Activated CD4-positive, alpha-beta memory T cell treated with anti-CD3 and anti-CD28 coated beads for 36 hours (primary cell): ENCODE results near the gene BNIP5. TPM values are rescaled to one million over a fixed set of nuclear protein-coding genes. Genes with fewer than 3 reads are reported as not detected.

Experiments used
- CTCF ChIA-PET: fragments of 350-600 bp; sonication (Branson Sonifier 250); formaldehyde crosslinking; loops from one replicate; lab custom pipeline; 2021; ENCODE audit warnings: antibody characterized with exemption, inconsistent platforms; lab: Charles Lee
- POLR2A ChIA-PET: fragments of 350-600 bp; sonication (Branson Sonifier 250); formaldehyde crosslinking; loops from one replicate; lab custom pipeline; 2021; ENCODE audit warnings: antibody characterized with exemption; lab: Charles Lee
- DNase-seq: peaks from one replicate; pipeline ENCODE4 v3.0.0-alpha.2; 2020
- H3K27ac Mint-ChIP-seq: one replicate; pipeline ENCODE4 v1.8.0; 2021; ENCODE audit warnings: mixed read lengths
- H3K27me3 Mint-ChIP-seq: one replicate; pipeline ENCODE4 v1.8.0; 2021; ENCODE audit warnings: mixed read lengths
- H3K36me3 Mint-ChIP-seq: one replicate; pipeline ENCODE4 v1.8.0; 2021; ENCODE audit warnings: mixed read lengths
- H3K4me1 Mint-ChIP-seq: one replicate; pipeline ENCODE4 v1.8.0; 2021; ENCODE audit warnings: low read depth, mixed read lengths
- H3K4me3 Mint-ChIP-seq: one replicate; pipeline ENCODE4 v1.8.0; 2021; ENCODE audit warnings: mild to moderate bottlenecking, mixed read lengths
- H3K9me3 Mint-ChIP-seq: one replicate; pipeline ENCODE4 v1.8.0; 2021; ENCODE audit warnings: mixed read lengths
- intact Hi-C: fragments of 100-400 bp; cut with micrococcal nuclease; formaldehyde crosslinking; loops from one replicate; pipeline ENCODE4 v1.15.1; 2023
- total RNA-seq, 2 experiments: library from RNA; stranded (reverse); gene quantifications; one replicate each; pipeline ENCODE4 v1.2.3, GENCODE V29; 2021

The BNIP5 gene
- total RNA-seq, 2 experiments from 2014 or later: not detected

GRCh38 chr6:36327919-36328236 lies 8.8 kb downstream of the BNIP5 start:
- Mint-ChIP-seq H3K4me3 (no peak overlapping the region), H3K4me1 (no peaks in the 10 kb centered on the region), H3K9me3 (no peaks in the 10 kb centered on the region), H3K36me3 (no peaks in the 10 kb centered on the region), H3K27me3 (peaks cover 4% of the 10 kb centered on the region), H3K27ac (no peak overlapping the region)
- CTCF ChIA-PET: interaction anchor here (5.7 kb wide), 1 partner anchor 13 kb away, joined by 32 read pairs; no protein-coding TSS in a partner anchor
- POLR2A ChIA-PET: no interaction called here
- DNase-seq: no peak
- intact Hi-C loops: no loop called here

- Mint-ChIP-seq H3K27ac (no peak overlapping the region), H3K9me3 (no peaks in the 10 kb centered on the region), H3K4me3 (no peak overlapping the region), H3K4me1 (no peaks in the 10 kb centered on the region), H3K36me3 (no peaks in the 10 kb centered on the region), H3K27me3 (peaks cover 3% of the 10 kb centered on the region)
- POLR2A ChIA-PET: no interaction called here
- CTCF ChIA-PET: interaction anchor here (2.3 to 5.7 kb wide), 2 partner anchors 13 to 25 kb away, joined by 11 to 32 read pairs; no protein-coding TSS in a partner anchor
- intact Hi-C loops: no loop called here
- DNase-seq: no peak
These were observed 9.3 kb downstream of the BNIP5 start for GRCh38 chr6:36327226-36327918.

- Mint-ChIP-seq H3K27me3 (no peaks in the 10 kb centered on the region), H3K4me1 (no peaks in the 10 kb centered on the region), H3K9me3 (no peaks in the 10 kb centered on the region), H3K4me3 (no peak overlapping the region), H3K27ac (no peak overlapping the region), H3K36me3 (no peaks in the 10 kb centered on the region)
- POLR2A ChIA-PET: no interaction called here
- intact Hi-C loops: no loop called here
- CTCF ChIA-PET: interaction anchor here (2.3 to 5.7 kb wide), 2 partner anchors 14 to 24 kb away, joined by 11 to 32 read pairs; no protein-coding TSS in a partner anchor
- DNase-seq: no peak
These were observed 10.2 kb downstream of the BNIP5 start for GRCh38 chr6:36326356-36326995.

GRCh38 chr6:36324715-36325114 lies 12.0 kb downstream of the BNIP5 start:
- no peak overlapping the region for H3K4me3 Mint-ChIP-seq
- intact Hi-C loops: no loop called here
- H3K27ac Mint-ChIP-seq: no peak overlapping the region

GRCh38 chr6:36324191-36324590 lies 12.5 kb downstream of the BNIP5 start:
- DNase-seq: no peak
- Mint-ChIP-seq H3K4me1 (no peaks in the 10 kb centered on the region), H3K27ac (no peak overlapping the region), H3K9me3 (no peaks in the 10 kb centered on the region), H3K27me3 (no peaks in the 10 kb centered on the region), H3K4me3 (no peak overlapping the region), H3K36me3 (no peaks in the 10 kb centered on the region)
- intact Hi-C loops: no loop called here
- ChIA-PET CTCF (no interaction called here), POLR2A (no interaction called here)

More at GRCh38 chr6:36324715-36325114, 12.0 kb downstream of the BNIP5 start:
- DNase-seq: no peak
- POLR2A ChIA-PET: no interaction called here
- H3K4me1 Mint-ChIP-seq: no peaks in the 10 kb centered on the region
- no peaks in the 10 kb centered on the region for H3K36me3 Mint-ChIP-seq
- no peaks in the 10 kb centered on the region for H3K9me3 Mint-ChIP-seq
- no peaks in the 10 kb centered on the region for H3K27me3 Mint-ChIP-seq
- CTCF ChIA-PET: interaction anchor here (5.7 kb wide), 1 partner anchor 16 kb away, joined by 32 read pairs; no protein-coding TSS in a partner anchor

GRCh38 chr6:36323062-36323461 lies 13.6 kb downstream of the BNIP5 start:
- Mint-ChIP-seq H3K4me3 (no peak overlapping the region), H3K9me3 (no peaks in the 10 kb centered on the region), H3K27me3 (no peaks in the 10 kb centered on the region), H3K27ac (no peak overlapping the region), H3K36me3 (no peaks in the 10 kb centered on the region), H3K4me1 (no peaks in the 10 kb centered on the region)
- no peak for DNase-seq
- POLR2A ChIA-PET: no interaction called here
- intact Hi-C loops: no loop called here
- CTCF ChIA-PET: no interaction called here

GRCh38 chr6:36322591-36322990 lies 14.1 kb downstream of the BNIP5 start:
- H3K27me3 Mint-ChIP-seq: no peaks in the 10 kb centered on the region
- H3K9me3 Mint-ChIP-seq: no peaks in the 10 kb centered on the region
- H3K27ac Mint-ChIP-seq: no peak overlapping the region
- H3K36me3 Mint-ChIP-seq: no peaks in the 10 kb centered on the region
- ChIA-PET POLR2A (no interaction called here), CTCF (interaction anchor here (1.0 kb wide), 1 partner anchor 38 kb away, joined by 3 read pairs; no protein-coding TSS in a partner anchor)
- intact Hi-C loops: no loop called here
- H3K4me1 Mint-ChIP-seq: no peaks in the 10 kb centered on the region
- no peak for DNase-seq
- H3K4me3 Mint-ChIP-seq: no peak overlapping the region

- intact Hi-C loops: no loop called here
- no peaks in the 10 kb centered on the region for H3K9me3 Mint-ChIP-seq
- H3K4me3 Mint-ChIP-seq: no peak overlapping the region
- DNase-seq: no peak
- no peaks in the 10 kb centered on the region for H3K36me3 Mint-ChIP-seq
- ChIA-PET POLR2A (no interaction called here), CTCF (interaction anchor here (0.6 to 2.2 kb wide), 3 partner anchors 18 to 136 kb away, joined by 3 to 6 read pairs (median 6); no protein-coding TSS in a partner anchor)
- no peak overlapping the region for H3K27ac Mint-ChIP-seq
- H3K4me1 Mint-ChIP-seq: no peaks in the 10 kb centered on the region
- H3K27me3 Mint-ChIP-seq: no peaks in the 10 kb centered on the region
These were observed 16.2 kb downstream of the BNIP5 start for GRCh38 chr6:36320475-36320874.

GRCh38 chr6:36319821-36320220 lies 16.9 kb downstream of the BNIP5 start:
- Mint-ChIP-seq H3K4me3 (no peak overlapping the region), H3K4me1 (no peaks in the 10 kb centered on the region), H3K27me3 (no peaks in the 10 kb centered on the region), H3K9me3 (no peaks in the 10 kb centered on the region), H3K27ac (no peak overlapping the region), H3K36me3 (no peaks in the 10 kb centered on the region)
- POLR2A ChIA-PET: no interaction called here
- CTCF ChIA-PET: interaction anchor here (2.2 to 3.4 kb wide), 2 partner anchors 17 to 21 kb away, joined by 6 to 20 read pairs; no protein-coding TSS in a partner anchor
- intact Hi-C loops: no loop called here
- DNase-seq: no peak

GRCh38 chr6:36319436-36319762 lies 17.3 kb downstream of the BNIP5 start:
- H3K9me3 Mint-ChIP-seq: no peaks in the 10 kb centered on the region
- intact Hi-C loops: no loop called here
- H3K27ac Mint-ChIP-seq: no peak overlapping the region
- H3K36me3 Mint-ChIP-seq: no peaks in the 10 kb centered on the region
- H3K27me3 Mint-ChIP-seq: no peaks in the 10 kb centered on the region
- ChIA-PET CTCF (interaction anchor here (0.5 to 3.4 kb wide), 3 partner anchors 16 to 429 kb away, joined by 3 to 20 read pairs (median 6); no protein-coding TSS in a partner anchor), POLR2A (no interaction called here)
- no peak for DNase-seq
- no peak overlapping the region for H3K4me3 Mint-ChIP-seq
- H3K4me1 Mint-ChIP-seq: no peaks in the 10 kb centered on the region

GRCh38 chr6:36318690-36319435 lies 17.8 kb downstream of the BNIP5 start:
- DNase-seq: no peak
- Mint-ChIP-seq H3K4me1 (no peaks in the 10 kb centered on the region), H3K4me3 (no peak overlapping the region), H3K27me3 (no peaks in the 10 kb centered on the region), H3K9me3 (no peaks in the 10 kb centered on the region), H3K27ac (no peak overlapping the region), H3K36me3 (no peaks in the 10 kb centered on the region)
- intact Hi-C loops: no loop called here
- ChIA-PET CTCF (interaction anchor here (0.5 to 3.4 kb wide), 3 partner anchors 16 to 429 kb away, joined by 3 to 20 read pairs (median 6); no protein-coding TSS in a partner anchor), POLR2A (no interaction called here)

GRCh38 chr6:36317623-36318022 lies 19.1 kb downstream of the BNIP5 start:
- DNase-seq: no peak
- Mint-ChIP-seq H3K27ac (no peak overlapping the region), H3K36me3 (no peaks in the 10 kb centered on the region), H3K9me3 (no peaks in the 10 kb centered on the region), H3K4me1 (no peaks in the 10 kb centered on the region), H3K27me3 (no peaks in the 10 kb centered on the region), H3K4me3 (no peak overlapping the region)
- POLR2A ChIA-PET: no interaction called here
- intact Hi-C loops: no loop called here
- CTCF ChIA-PET: interaction anchor here (3.4 kb wide), 1 partner anchor 14 kb away, joined by 20 read pairs; no protein-coding TSS in a partner anchor
